Measurements from ENCODE around the gene PPT2. TPM values are rescaled to one million over a fixed set of nuclear protein-coding genes. Genes with fewer than 3 reads are reported as not detected.

Gene PPT2
- total RNA-seq, 1 experiment from 2014 or later: 70.9 TPM

- Histone ChIP-seq H3K27me3 (replicated peaks; ENCODE audit: insufficient read depth, low read depth, low read length, poor library complexity) (no peaks in the 10 kb centered on the region), H3K27ac (ENCODE audit: low read depth, low read length, poor library complexity, severe bottlenecking) (peak overlapping the region; percentile 16), H3K9me3 (ENCODE audit: low read depth, low read length, poor library complexity, severe bottlenecking) (no peaks in the 10 kb centered on the region), H3K4me1 (ENCODE audit: insufficient read depth, low read length, poor library complexity, severe bottlenecking) (peaks cover 17% of the 10 kb centered on the region), H3K36me3 (ENCODE audit: insufficient read depth, low read length, poor library complexity, severe bottlenecking) (peaks cover 47% of the 10 kb centered on the region), H3K4me3 (ENCODE audit: low read depth, low read length, poor library complexity, severe bottlenecking) (no peak overlapping the region)
- TF ChIP-seq EZH2 (IDR thresholded peaks at IDR 0.05; ENCODE audit: borderline replicate concordance, low read depth, low read length, poor library complexity, severe bottlenecking): no peak
- TF ChIP-seq, protein P1, sequence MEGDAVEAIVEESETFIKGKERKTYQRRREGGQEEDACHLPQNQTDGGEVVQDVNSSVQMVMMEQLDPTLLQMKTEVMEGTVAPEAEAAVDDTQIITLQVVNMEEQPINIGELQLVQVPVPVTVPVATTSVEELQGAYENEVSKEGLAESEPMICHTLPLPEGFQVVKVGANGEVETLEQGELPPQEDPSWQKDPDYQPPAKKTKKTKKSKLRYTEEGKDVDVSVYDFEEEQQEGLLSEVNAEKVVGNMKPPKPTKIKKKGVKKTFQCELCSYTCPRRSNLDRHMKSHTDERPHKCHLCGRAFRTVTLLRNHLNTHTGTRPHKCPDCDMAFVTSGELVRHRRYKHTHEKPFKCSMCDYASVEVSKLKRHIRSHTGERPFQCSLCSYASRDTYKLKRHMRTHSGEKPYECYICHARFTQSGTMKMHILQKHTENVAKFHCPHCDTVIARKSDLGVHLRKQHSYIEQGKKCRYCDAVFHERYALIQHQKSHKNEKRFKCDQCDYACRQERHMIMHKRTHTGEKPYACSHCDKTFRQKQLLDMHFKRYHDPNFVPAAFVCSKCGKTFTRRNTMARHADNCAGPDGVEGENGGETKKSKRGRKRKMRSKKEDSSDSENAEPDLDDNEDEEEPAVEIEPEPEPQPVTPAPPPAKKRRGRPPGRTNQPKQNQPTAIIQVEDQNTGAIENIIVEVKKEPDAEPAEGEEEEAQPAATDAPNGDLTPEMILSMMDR (conservative IDR thresholded peaks at IDR 0.05; ENCODE audit: low read depth, low read length): no peak
- ChIA-PET CTCF (no interaction called here), POLR2A (ENCODE audit: low non-redundant PET) (no interaction called here)
- intact Hi-C loops (cut with micrococcal nuclease; ENCODE audit: unreplicated experiment): no loop called here
- DNase-seq (ENCODE audit: low spot score): no peak
- BruUV-seq (replicated peaks): TSS peak; percentile 23
Measured at GRCh38 chr6:32167761-32168262, 13.9 kb downstream of the PPT2 start.

DNA sequence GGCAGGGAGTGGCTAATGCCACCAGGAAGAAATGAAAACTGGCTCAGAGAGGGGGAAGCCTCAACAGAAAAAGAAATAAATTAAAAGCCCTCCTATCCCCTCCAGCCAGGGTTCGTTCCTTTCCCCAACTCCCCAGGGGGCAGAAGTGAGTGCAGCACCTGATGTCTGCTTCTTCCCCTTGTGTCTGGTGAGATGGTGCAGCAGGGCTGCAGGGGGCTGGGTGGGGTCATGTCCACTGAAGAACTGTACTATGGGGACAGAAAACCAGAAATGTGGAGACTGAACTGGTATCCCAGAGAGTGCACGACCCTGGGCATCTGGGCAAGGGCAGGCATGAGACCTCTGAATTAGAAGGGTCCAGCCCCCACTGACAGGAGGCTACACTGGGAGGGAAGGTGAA lies 14.4 kb downstream of the PPT2 start:
- Histone ChIP-seq H3K9me3 (ENCODE audit: low read depth, low read length, poor library complexity, severe bottlenecking) (no peaks in the 10 kb centered on the region), H3K27ac (ENCODE audit: low read depth, low read length, poor library complexity, severe bottlenecking) (peak overlapping the region; percentile 16), H3K27me3 (replicated peaks; ENCODE audit: insufficient read depth, low read depth, low read length, poor library complexity) (no peaks in the 10 kb centered on the region), H3K36me3 (ENCODE audit: insufficient read depth, low read length, poor library complexity, severe bottlenecking) (peaks cover 47% of the 10 kb centered on the region), H3K4me1 (ENCODE audit: insufficient read depth, low read length, poor library complexity, severe bottlenecking) (peaks cover 14% of the 10 kb centered on the region), H3K4me3 (ENCODE audit: low read depth, low read length, poor library complexity, severe bottlenecking) (no peak overlapping the region)
- TF ChIP-seq, protein P1 (conservative IDR thresholded peaks at IDR 0.05; ENCODE audit: low read depth, low read length): no peak
- TF ChIP-seq EZH2 (IDR thresholded peaks at IDR 0.05; ENCODE audit: borderline replicate concordance, low read depth, low read length, poor library complexity, severe bottlenecking): no peak
- intact Hi-C loops (cut with micrococcal nuclease; ENCODE audit: unreplicated experiment): no loop called here
- CTCF ChIA-PET: no interaction called here
- BruUV-seq (replicated peaks): TSS peak; percentile 77
- DNase-seq (ENCODE audit: low spot score): no peak
- POLR2A ChIA-PET (ENCODE audit: low non-redundant PET): no interaction called here

DNA sequence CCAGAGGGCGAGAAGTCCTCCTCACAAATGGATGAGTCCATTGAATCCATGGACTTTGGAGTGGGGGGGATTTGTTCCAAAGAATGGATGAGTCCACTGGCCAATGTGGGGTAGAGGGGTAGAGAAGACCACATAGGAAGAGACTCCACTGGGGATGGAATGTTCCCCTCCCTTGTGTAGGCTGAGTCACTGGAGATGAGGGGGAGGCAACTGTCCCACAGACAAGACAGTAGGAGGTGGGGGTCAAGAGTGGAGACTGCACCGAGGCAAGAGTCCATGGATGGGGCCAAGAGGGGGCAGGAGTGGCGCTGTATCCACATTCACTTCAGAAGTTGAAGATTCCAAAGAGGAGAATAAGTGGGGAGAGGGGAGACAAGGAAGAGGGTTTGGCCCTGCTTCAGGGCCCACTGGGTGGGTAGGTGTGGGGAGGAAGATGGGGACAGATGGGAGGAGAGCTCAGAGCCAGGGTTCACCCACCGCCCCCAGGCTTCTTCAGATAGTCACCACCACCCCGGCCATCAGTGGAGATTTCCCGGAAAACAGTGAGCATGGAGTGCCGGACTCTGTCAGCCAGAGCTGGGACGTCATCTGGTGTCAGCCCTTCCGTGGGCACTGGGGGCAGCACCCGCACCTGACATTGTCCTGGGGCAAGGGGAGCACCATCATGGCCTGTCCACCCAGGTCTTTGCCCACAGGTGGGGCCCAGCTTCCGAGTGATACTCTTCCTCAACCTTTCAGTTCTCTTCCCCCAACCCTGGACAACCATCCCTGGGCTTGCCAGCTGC lies 15.1 kb downstream of the PPT2 start:
- H3K36me3 ChIP-seq (ENCODE audit: insufficient read depth, low read length, poor library complexity, severe bottlenecking): peaks cover 47% of the 10 kb centered on the region
- no peak overlapping the region for H3K27ac ChIP-seq (ENCODE audit: low read depth, low read length, poor library complexity, severe bottlenecking)
- CTCF ChIA-PET: no interaction called here

More for the DNA sequence above, 15.1 kb downstream of the PPT2 start:
- TF ChIP-seq EZH2 (IDR thresholded peaks at IDR 0.05; ENCODE audit: borderline replicate concordance, low read depth, low read length, poor library complexity, severe bottlenecking): no peak
- TF ChIP-seq, protein P1 (conservative IDR thresholded peaks at IDR 0.05; ENCODE audit: low read depth, low read length): 0 out of 2 replicates have a peak, but pooled peaks have one; percentile 9
- Histone ChIP-seq H3K9me3 (ENCODE audit: low read depth, low read length, poor library complexity, severe bottlenecking) (no peaks in the 10 kb centered on the region), H3K27me3 (replicated peaks; ENCODE audit: insufficient read depth, low read depth, low read length, poor library complexity) (no peaks in the 10 kb centered on the region), H3K4me1 (ENCODE audit: insufficient read depth, low read length, poor library complexity, severe bottlenecking) (peaks cover 7% of the 10 kb centered on the region), H3K4me3 (ENCODE audit: low read depth, low read length, poor library complexity, severe bottlenecking) (no peak overlapping the region)
- BruUV-seq (replicated peaks): no TSS peak
- intact Hi-C loops (cut with micrococcal nuclease; ENCODE audit: unreplicated experiment): no loop called here
- no peak for DNase-seq (ENCODE audit: low spot score)
- POLR2A ChIA-PET (ENCODE audit: low non-redundant PET): no interaction called here
